ENCODE results near the gene MFAP4. TPM values are rescaled to one million over a fixed set of nuclear protein-coding genes. Genes with fewer than 3 reads are reported as not detected.
A peak's percentile ranks its signal among the peaks of the same experiment; 100 is the strongest.

Gene MFAP4
- total RNA-seq, 1 experiment from 2014 or later = 0.39 TPM

DNA sequence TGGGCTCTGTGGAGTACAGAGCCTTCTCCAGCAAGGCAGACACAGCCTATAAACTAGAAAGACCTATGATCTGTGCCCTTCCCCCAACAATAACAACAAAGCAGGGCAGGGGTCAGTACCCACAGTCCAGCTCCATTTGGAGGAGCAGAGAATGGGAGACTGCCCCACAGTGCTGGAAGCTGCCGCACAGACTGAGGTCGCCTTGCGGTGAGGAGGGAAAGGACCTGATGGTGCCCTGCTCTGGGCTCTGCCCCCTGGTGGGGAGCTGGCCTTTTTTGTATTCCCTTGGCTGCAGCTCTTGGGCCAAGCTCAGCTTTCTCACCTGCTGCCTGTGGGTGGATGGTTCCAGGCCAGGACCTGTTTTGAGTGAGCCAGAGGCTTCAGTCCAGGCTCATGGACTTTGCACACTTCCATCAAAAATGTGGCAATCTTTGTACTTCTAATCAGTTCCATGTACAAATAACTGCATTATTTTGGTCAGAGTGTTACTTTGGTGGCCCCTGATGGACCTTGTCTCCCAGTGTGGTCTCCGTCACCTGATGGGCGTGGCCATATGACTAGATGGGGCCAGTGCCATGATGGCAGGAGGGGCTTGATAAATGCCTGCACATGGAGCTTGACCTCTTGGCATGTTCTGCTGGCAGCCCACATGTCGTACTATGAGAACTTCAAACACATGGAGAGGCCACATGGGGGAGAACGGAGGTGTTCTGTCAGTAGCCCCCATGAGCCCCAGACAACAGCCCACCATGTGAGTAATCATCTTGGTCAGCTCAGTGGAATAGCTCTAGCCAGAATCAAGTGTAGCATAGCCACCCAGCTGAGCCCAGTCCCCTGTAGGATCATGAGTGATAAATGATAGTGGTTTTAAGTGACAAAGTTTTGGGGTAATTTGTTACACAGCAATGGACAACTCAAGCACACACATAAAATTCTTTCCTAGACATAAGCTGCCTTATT is 48.7 kb downstream of the MFAP4 start:
- Histone ChIP-seq H3K36me3 (peaks cover 11% of the 10 kb centered on the region; the same call in 1 of the 2 replicates), H3K4me3 (no peak overlapping the region), H3K9me3 (replicated peaks) (no peaks in the 10 kb centered on the region), H3K4me1 (replicated peaks) (peaks cover 13% of the 10 kb centered on the region), H3K27me3 (replicated peaks) (no peaks in the 10 kb centered on the region), H3K27ac (no peak overlapping the region)
- DNase-seq (ENCODE audit: low read depth in 1 of 2, low spot score in 2 of 2) = peak; percentile 56 to 78

DNA sequence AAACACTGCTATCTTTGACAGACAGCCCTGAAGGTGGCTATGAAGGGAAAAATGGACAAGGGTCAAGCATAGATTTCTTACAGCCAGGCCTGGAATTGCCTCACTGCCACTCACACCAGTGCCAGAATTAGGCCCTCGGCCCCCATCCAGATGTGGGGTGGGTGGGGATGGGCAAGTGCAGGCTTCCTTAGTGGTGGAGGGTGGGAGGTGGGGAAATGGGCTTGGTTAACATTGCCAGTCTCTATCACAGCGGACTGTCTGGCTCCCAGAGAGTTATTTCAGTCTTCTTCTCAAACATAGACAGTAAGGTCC is 49.3 kb downstream of the MFAP4 start:
- DNase-seq (ENCODE audit: low read depth in 1 of 2, low spot score in 2 of 2) = no peak
- Histone ChIP-seq H3K4me1 (replicated peaks) (peaks cover 15% of the 10 kb centered on the region), H3K27me3 (replicated peaks) (no peaks in the 10 kb centered on the region), H3K36me3 (peaks cover 12% of the 10 kb centered on the region), H3K27ac (no peak overlapping the region), H3K9me3 (replicated peaks) (no peaks in the 10 kb centered on the region), H3K4me3 (no peak overlapping the region)

DNA sequence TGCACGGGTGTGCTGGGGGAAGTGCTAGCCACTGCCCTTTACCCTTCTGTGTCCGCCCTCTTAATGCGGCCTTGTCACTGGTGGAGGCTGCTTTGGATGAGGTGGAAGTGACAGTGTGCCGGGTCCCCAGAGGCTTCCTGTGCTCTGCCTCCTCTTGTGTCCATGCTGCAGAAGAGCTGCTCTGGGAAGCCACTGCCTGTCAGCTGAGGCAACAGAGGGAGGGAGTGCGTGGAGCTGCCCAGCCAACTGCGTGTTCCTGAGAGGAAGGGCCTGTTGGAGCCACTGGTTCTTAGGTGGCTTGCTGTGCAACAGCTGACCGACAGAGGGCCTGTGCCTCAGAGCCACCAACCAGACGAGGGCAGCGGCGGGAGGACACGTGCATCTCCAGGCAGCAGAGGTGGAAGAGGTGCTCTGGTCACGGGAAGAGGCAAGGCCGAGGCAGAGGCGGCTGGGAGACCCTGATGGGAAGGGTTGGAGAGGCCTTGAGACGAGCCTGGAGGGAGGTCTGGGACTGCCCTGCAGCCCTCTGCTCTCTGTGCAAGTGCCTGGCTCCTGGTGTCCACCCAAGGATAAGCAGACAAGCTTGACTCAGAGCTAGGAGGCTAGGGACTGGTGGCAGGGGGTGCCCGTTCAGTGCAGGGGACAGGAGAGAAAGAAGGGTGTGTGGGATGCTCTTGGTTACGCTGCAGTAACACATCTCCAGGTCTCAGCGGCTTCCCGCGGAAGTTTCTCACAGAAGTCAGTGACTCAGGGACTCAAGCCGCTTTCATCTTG is 49.9 kb downstream of the MFAP4 start:
- Histone ChIP-seq H3K4me1 (replicated peaks) (peaks cover 18% of the 10 kb centered on the region), H3K4me3 (no peak overlapping the region), H3K36me3 (peaks cover 16% of the 10 kb centered on the region), H3K27me3 (replicated peaks) (no peaks in the 10 kb centered on the region), H3K9me3 (replicated peaks) (no peaks in the 10 kb centered on the region), H3K27ac (no peak overlapping the region)
- no peak for DNase-seq (ENCODE audit: low read depth in 1 of 2, low spot score in 2 of 2)

DNA sequence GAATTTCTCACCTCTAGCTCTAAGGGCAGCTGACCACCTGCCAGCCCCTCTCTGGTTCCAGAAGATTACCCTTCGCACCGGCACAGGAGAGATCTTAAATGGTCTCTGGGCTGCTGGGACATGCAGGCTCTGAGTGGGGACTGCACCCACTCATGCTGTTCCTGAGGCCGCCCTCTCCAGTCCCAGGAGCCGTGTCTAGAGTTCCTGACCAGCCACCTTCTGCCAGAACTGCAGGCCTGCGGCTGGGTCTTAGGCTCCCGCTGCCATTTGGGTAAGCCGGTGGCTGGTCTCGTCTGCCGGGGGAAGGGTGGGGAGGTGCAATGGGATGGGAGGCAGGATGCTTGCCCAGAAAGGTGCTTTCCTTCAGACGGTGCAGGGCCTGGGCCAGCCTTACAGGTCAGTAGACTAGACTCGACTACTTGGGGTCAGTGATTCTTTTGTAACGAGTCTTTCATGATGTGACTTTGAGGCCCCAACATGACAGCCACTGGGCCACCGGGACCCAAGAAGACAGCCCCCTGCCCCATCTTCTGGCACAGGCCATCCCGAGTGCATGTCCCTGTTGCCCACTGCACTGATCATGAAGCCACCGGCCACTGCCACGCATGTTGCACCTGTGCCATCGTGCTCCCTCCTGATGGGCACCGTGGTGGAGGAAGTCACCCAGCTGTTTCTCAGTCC is 50.9 kb downstream of the MFAP4 start:
- Histone ChIP-seq H3K9me3 (replicated peaks) (no peaks in the 10 kb centered on the region), H3K27ac (no peak overlapping the region), H3K4me1 (replicated peaks) (peaks cover 22% of the 10 kb centered on the region), H3K36me3 (peaks cover 16% of the 10 kb centered on the region), H3K4me3 (no peak overlapping the region), H3K27me3 (replicated peaks) (no peaks in the 10 kb centered on the region)
- DNase-seq (ENCODE audit: low read depth in 1 of 2, low spot score in 2 of 2) = no peak

DNA sequence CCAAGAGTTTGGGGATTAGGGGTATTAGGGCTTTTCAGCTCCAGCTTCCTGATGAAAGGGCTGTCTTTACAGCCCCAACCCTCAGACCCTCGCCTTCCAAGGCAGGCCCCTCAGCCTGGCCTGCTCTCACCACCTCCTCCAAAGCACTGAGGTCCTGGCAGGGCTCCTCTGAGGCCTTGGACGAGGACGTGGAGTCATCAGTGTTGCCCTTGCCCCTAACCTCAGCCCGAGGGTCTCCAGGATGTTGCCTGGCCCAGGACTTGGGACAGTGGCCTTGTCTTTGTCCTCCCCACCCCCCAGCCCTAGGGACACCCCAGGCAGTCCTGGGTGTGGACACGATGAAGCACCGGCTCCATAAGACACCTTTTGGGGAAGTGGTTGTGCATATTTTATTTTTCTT is 52.7 kb downstream of the MFAP4 start:
- Histone ChIP-seq H3K27me3 (replicated peaks) (no peaks in the 10 kb centered on the region), H3K4me3 (no peak overlapping the region)

DNA sequence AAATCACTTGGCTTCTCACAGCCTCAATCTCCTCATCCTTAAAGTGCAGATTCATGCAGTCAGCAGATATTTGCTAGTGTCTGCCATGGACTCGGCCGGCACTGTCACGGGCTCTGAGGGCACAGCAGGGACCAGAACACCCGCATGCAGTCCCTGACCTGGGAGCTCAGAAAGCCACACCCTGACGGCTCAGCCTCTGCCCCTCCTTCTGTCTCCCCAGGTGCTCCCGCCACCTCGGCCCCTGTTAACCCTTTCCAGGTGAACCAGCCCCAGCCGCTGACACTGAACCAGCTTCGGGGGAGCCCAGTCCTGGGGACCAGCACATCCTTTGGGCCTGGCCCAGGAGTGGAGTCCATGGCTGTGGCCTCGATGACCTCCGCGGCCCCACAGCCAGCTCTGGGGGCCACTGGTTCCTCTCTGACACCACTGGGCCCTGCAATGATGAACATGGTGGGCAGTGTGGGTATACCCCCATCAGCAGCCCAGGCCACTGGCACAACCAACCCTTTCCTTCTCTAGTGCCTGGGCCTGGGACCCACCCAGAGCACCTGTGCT is 53.2 kb downstream of the MFAP4 start:
- Histone ChIP-seq H3K4me1 (replicated peaks) (peaks cover 36% of the 10 kb centered on the region), H3K27ac (no peak overlapping the region), H3K9me3 (replicated peaks) (no peaks in the 10 kb centered on the region), H3K27me3 (replicated peaks) (no peaks in the 10 kb centered on the region), H3K4me3 (no peak overlapping the region), H3K36me3 (peaks cover 16% of the 10 kb centered on the region)
- DNase-seq (ENCODE audit: low read depth in 1 of 2, low spot score in 2 of 2) = no peak

More for the DNA sequence above, 52.7 kb downstream of the MFAP4 start:
- no peak for DNase-seq (ENCODE audit: low read depth in 1 of 2, low spot score in 2 of 2)
- Histone ChIP-seq H3K9me3 (replicated peaks) (no peaks in the 10 kb centered on the region), H3K27ac (no peak overlapping the region), H3K36me3 (peaks cover 16% of the 10 kb centered on the region), H3K4me1 (replicated peaks) (peaks cover 35% of the 10 kb centered on the region)

Other genes with a start within 250 kb of the MFAP4 start
- 15.7 and 19.9 TPM in 2 replicates for gene EPN2, start 149.8 kb downstream of the MFAP4 start, total RNA-seq (2014; rRNA removed; shearing (Covaris generic))
- gene B9D1, start 24.5 kb downstream of the MFAP4 start, total RNA-seq (2014; rRNA removed; shearing (Covaris generic)) = 25.9 and 28.0 TPM in 2 replicates
- 0.72 and 7.8 TPM in 2 replicates for gene MAPK7, start 8.7 kb downstream of the MFAP4 start, total RNA-seq (2014; rRNA removed; shearing (Covaris generic))
- not detected in 2 replicates for gene RNF112, start 24.0 kb upstream of the MFAP4 start, total RNA-seq (2014; rRNA removed; shearing (Covaris generic))
- not detected in 2 replicates for gene SLC47A1, start 146.7 kb upstream of the MFAP4 start, total RNA-seq (2014; rRNA removed; shearing (Covaris generic))

Data from SJSA1 (cell line).